H1 (cell line): Measurements from ENCODE around the gene RFFL. TPM values are rescaled to one million over a fixed set of nuclear protein-coding genes. Genes with fewer than 3 reads are reported as not detected.
A peak's percentile ranks its signal among the peaks of the same experiment; 100 is the strongest.

Source experiments
- ASH2L ChIP-seq: fragments of 200-600, 300-600 bp; sonication (generic); IDR thresholded peaks from one replicate; pipeline ENCODE4 v1.7.1; 2017; ENCODE audit warnings: low read length
- CBX8 ChIP-seq: fragments of 300-800, 300-1000 bp; sonication (generic); IDR thresholded peaks from 2 replicates; pipeline ENCODE4 v1.7.1; 2016; ENCODE audit warnings: low read depth, low read length, borderline replicate concordance
- CEBPB ChIP-seq: IDR thresholded peaks from 2 replicates; pipeline ENCODE4 v1.6.1; 2012; ENCODE audit warnings: low read depth, low read length
- CHD1 ChIP-seq: IDR thresholded peaks from 2 replicates; pipeline ENCODE4 v1.6.1; 2012; ENCODE audit warnings: low read depth, low read length, improper control_type of control experiment
- CHD2 ChIP-seq: IDR thresholded peaks from 2 replicates; pipeline ENCODE4 v1.6.1; 2012; ENCODE audit warnings: low read length, improper control_type of control experiment
- CTBP2 ChIP-seq: IDR thresholded peaks from 2 replicates; pipeline ENCODE4 v1.7.0; 2011; ENCODE audit warnings: borderline replicate concordance, mild to moderate bottlenecking, moderate library complexity, mixed read lengths, low read length; ENCODE audit not compliant: insufficient read depth, insufficient read length
- GABPA ChIP-seq: IDR thresholded peaks from 2 replicates; pipeline ENCODE4 v1.6.1; 2011; ENCODE audit warnings: mild to moderate bottlenecking, low read length, moderate library complexity, borderline replicate concordance; ENCODE audit not compliant: insufficient read depth
- JUND ChIP-seq: IDR thresholded peaks from 2 replicates; pipeline ENCODE4 v1.6.1; 2011; ENCODE audit warnings: mild to moderate bottlenecking, improper control_type of control experiment, low read length
- KDM4A ChIP-seq: IDR thresholded peaks from one replicate; pipeline ENCODE4 v1.7.1; 2012; ENCODE audit warnings: low read depth, mild to moderate bottlenecking, moderate library complexity, low read length, inconsistent platforms; ENCODE audit not compliant: severe bottlenecking
- KDM5A ChIP-seq: fragments of 200-600 bp; IDR thresholded peaks from 2 replicates; pipeline ENCODE4 v1.7.1; 2012; ENCODE audit warnings: mild to moderate bottlenecking, low read length, inconsistent platforms, mixed read lengths
- MAFK ChIP-seq: IDR thresholded peaks from 2 replicates; pipeline ENCODE4 v1.6.1; 2012; ENCODE audit warnings: low read depth, mild to moderate bottlenecking, improper control_type of control experiment, low read length
- POU5F1 ChIP-seq: IDR thresholded peaks from 2 replicates; pipeline ENCODE4 v1.6.1; 2011; ENCODE audit warnings: low read depth, mild to moderate bottlenecking, low read length, moderate library complexity
- RXRA ChIP-seq: IDR thresholded peaks from 2 replicates; pipeline ENCODE4 v1.6.1; 2011; ENCODE audit warnings: low read depth, mild to moderate bottlenecking, low read length, moderate library complexity; ENCODE audit not compliant: insufficient read depth
- SIX5 ChIP-seq: IDR thresholded peaks from 2 replicates; pipeline ENCODE4 v1.6.1; 2011; ENCODE audit warnings: mild to moderate bottlenecking, low read depth, low read length
- TAF1 ChIP-seq: IDR thresholded peaks from 2 replicates; pipeline ENCODE4 v1.6.1; 2011; ENCODE audit warnings: mild to moderate bottlenecking, low read depth, low read length
- TAF7 ChIP-seq: optimal IDR thresholded peaks from 2 replicates; pipeline ENCODE3; 2011; ENCODE audit warnings: low read depth, mild to moderate bottlenecking, inconsistent platforms, low read length, moderate library complexity, borderline replicate concordance
- YY1 ChIP-seq: IDR thresholded peaks from 2 replicates; pipeline ENCODE4 v1.6.1; 2011; ENCODE audit warnings: low read depth, mild to moderate bottlenecking, low read length
- polyA plus RNA-seq, 7 experiments: library from polyadenylated mRNA; depleted of rRNA in 3 of 7; stranded (reverse) in 5 of 7; unstranded in 2 of 7; fragments of >200 nt in 5 of 7; fragments of 200-250 nt in 2 of 7; gene quantifications; 1 replicate in 5 of 7; 2 replicates in 1 of 7; 4 replicates in 1 of 7; pipeline versions ENCODE4 v1.2.1 to v1.2.3, GENCODE V29; 2011 to 2013; ENCODE audit warnings: missing spikeins in 2 of 7, mixed read lengths in 2 of 7
- total RNA-seq: library from RNA; stranded (reverse); fragmentation: NEBNext Ultra II Directional; extraction: Animal tissue kit (Norgen Biotek cat#: 25700); gene quantifications from 2 replicates; pipeline ENCODE4 v1.2.1, GENCODE V29; 2021
- TF ChIP-seq, protein P1 (sequence below): IDR thresholded peaks from 2 replicates; pipeline ENCODE4 v1.6.1; 2011; ENCODE audit warnings: low read depth, mild to moderate bottlenecking, low read length; ENCODE audit not compliant: insufficient read depth
- TF ChIP-seq, protein P2 (sequence below): IDR thresholded peaks from 2 replicates; pipeline ENCODE4 v1.6.1; 2012; ENCODE audit warnings: inconsistent platforms

Gene RFFL
- total and polyA plus RNA-seq, 2 of the 8 experiments (the other 6 are each of a cell fraction or from before 2014, with no cell fraction given), result 14.0 to 24.5 TPM

DNA sequence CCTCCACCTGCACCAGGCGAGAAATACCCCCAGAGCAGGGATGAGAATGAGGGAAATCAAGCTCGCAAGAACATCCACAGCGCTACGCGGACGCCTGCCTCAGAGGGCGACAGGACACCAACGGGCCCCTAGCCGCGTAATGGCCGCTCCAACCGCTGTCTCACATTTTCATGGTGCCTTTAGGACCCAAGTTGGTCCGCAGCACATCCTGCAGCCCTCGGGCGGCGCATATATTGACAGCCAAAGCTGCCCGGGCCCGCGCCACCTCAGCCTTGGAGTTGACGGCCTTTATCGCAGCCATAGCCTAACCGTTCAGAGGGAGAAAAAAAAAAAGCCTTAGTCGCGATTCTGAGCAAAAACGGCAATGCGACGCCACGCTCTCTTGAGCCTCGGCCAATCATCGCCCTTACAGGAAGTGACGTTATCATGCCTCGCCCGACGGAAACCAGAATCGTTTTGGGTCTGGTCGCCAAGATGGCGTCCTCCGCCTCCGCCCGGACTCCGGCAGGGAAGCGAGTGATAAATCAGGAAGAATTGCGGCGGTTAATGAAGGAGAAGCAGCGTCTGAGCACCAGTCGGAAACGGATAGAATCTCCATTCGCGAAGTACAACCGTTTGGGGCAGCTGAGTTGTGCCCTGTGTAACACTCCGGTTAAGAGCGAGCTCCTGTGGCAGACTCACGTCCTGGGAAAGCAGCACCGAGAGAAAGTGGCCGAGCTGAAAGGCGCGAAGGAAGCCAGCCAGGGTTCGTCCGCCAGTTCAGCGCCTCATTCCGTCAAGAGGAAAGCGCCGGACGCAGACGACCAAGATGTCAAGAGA, 102.2 kb downstream of the RFFL start, which contains the start of the genes CCT6B and ZNF830 (continued):
- TF ChIP-seq CEBPB (no peak), TAF1 (peak; percentile 99), SIX5 (no peak), ASH2L (peak; percentile 95), POU5F1 (no peak), MAFK (no peak), TAF7 (peak; percentile 63), CBX8 (no peak), GABPA (peak; percentile 91; the same call in 1 of the 2 replicates), JUND (no peak; the same call in none of the 2 replicates), KDM5A (peak; percentile 100), RXRA (no peak), YY1 (peak; percentile 98), CHD2 (peak; percentile 55; the same call in 1 of the 2 replicates), CHD1 (no peak), CTBP2 (no peak), KDM4A (peak; percentile 90)
- TF ChIP-seq, protein P1, sequence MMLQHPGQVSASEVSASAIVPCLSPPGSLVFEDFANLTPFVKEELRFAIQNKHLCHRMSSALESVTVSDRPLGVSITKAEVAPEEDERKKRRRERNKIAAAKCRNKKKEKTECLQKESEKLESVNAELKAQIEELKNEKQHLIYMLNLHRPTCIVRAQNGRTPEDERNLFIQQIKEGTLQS, result peak; percentile 55; the same call in 1 of the 2 replicates
- TF ChIP-seq, protein P2, sequence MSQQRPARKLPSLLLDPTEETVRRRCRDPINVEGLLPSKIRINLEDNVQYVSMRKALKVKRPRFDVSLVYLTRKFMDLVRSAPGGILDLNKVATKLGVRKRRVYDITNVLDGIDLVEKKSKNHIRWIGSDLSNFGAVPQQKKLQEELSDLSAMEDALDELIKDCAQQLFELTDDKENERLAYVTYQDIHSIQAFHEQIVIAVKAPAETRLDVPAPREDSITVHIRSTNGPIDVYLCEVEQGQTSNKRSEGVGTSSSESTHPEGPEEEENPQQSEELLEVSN, result peak; percentile 46; the same call in 1 of the 2 replicates
